IPS DF 6.9 (cell line): ENCODE results near the gene UBE2H.

Experiments
- DNase-seq: peaks from one replicate; pipeline ENCODE4 v3.0.0-alpha.2; 2013; ENCODE audit warnings: low read depth, low spot score
- H3K27ac ChIP-seq: one replicate; pipeline ENCODE4 v1.5.1; 2013; ENCODE audit warnings: low read length, control low read depth
- H3K27me3 ChIP-seq: 2 replicates; pipeline ENCODE4 v1.6.1; 2013; ENCODE audit warnings: mild to moderate bottlenecking, low read length; ENCODE audit not compliant: control insufficient read depth, insufficient read depth
- H3K36me3 ChIP-seq: 2 replicates; pipeline ENCODE4 v1.6.1; 2013; ENCODE audit warnings: low read length; ENCODE audit not compliant: control insufficient read depth, insufficient read depth
- H3K4me1 ChIP-seq: 2 replicates; pipeline ENCODE4 v1.6.1; 2013; ENCODE audit warnings: low read length; ENCODE audit not compliant: control insufficient read depth, insufficient read depth
- H3K4me3 ChIP-seq: 2 replicates; pipeline ENCODE4 v1.5.1; 2013; ENCODE audit warnings: mild to moderate bottlenecking, low read length
- H3K9me3 ChIP-seq: 2 replicates; pipeline ENCODE4 v1.6.1; 2013; ENCODE audit warnings: low read length, inconsistent platforms; ENCODE audit not compliant: control insufficient read depth, insufficient read depth
- WGBS: extraction: QIAGEN DNeasy Blood & Tissue Kit; methylation state at CpG from one replicate; pipeline ENCODE4 v1.1.7; 2013; ENCODE audit warnings: mixed read lengths, missing lambda C conversion rate; ENCODE audit not compliant: insufficient read length, insufficient coverage; 5-methylcytosine and 5-hydroxymethylcytosine counted together

Gene UBE2H

DNA sequence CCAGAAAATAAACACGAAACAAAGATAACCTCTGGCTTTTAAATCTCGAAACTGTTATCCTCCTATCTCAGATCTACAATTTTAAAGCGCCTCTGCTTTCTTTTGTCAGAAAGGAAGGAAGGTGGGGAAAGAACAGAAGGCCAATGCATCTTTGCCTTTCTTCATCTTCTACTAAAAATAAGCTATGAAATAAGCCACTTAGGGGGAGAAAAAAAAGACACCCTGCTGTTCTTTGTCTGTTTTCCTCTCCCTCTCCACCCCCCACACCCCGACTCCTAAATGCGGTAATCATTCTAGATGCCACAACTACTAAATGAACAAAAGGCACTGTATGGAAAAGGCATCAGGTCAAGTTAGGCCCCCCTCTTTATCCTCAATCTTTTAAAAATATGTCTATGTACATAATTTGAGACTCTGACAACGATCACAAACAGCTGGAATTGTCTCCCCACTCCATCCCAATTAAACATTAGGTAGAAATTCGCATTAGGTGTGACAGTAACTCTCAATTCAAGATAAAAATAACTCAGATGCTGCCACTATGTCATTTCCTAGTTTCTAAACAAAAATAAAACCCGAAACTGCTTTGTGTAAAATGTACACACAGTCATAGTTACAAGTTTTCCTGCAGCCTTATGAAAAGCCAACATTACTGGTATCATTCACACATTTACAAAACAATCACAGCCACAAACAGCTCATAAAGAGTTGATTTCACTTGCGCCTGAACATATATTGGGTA lies 2.4 kb downstream of the UBE2H start:
- H3K36me3 ChIP-seq, result peaks cover 3% of the 10 kb centered on the region
- DNase-seq, result no peak

DNA sequence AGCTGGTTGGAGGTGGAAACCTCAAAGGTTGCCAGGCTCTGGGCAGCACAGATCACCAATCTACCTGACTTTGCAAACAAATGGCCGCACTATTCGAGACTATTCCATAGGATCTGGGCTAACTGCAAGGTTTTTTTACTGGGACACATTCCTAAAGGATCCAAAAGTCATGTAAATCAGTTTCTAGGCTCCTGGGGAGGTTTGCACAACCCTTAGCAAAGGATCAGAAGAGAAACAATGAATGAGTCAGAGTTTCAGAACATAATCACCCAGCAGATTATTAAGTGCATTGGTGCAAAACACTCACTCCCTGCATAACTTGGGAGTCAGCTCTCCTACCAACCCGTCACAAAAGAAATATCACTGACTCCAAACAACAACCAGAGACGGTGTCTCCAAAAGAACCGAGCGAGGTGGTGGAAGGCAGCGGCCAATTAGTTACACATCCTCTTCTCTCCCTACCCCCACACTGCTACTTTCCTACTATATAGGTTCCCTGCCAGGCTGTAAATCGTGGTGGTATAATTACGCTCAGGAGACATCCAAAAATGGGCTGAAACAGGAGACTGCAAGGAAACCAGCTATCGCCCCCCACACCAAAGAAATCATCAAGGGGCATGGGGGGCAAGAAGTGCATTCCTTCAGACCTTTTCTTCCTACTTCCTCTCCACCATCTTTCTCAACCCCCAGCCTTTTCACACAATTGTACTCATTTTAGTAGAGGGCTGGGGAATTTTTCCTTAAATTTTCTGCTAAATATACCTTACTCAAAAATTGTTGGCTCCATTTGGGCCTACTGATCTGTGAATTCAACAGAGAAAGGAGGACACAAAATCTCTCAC lies 3.2 kb downstream of the UBE2H start:
- H3K4me3 ChIP-seq, result peak overlapping the region; percentile 5; the same call in 1 of the 2 replicates
- H3K36me3 ChIP-seq, result peaks cover 3% of the 10 kb centered on the region
- H3K4me1 ChIP-seq, result peaks cover 3% of the 10 kb centered on the region; the same call in 1 of the 2 replicates
- peak overlapping the region; percentile 73 for H3K27ac ChIP-seq
- H3K9me3 ChIP-seq, result no peaks in the 10 kb centered on the region
- peak; percentile 31 for DNase-seq
- WGBS, result no CpG with 5 or more reads among the region's 10 CpGs
- H3K27me3 ChIP-seq, result no peaks in the 10 kb centered on the region

More for the DNA sequence above, 2.4 kb downstream of the UBE2H start:
- H3K9me3 ChIP-seq, result no peaks in the 10 kb centered on the region
- H3K4me3 ChIP-seq, result peak overlapping the region; percentile 5; the same call in 1 of the 2 replicates
- peak overlapping the region; percentile 73 for H3K27ac ChIP-seq
- H3K4me1 ChIP-seq, result peaks cover 3% of the 10 kb centered on the region; the same call in 1 of the 2 replicates
- no CpG with 5 or more reads among the region's 9 CpGs for WGBS
- no peaks in the 10 kb centered on the region for H3K27me3 ChIP-seq

DNA sequence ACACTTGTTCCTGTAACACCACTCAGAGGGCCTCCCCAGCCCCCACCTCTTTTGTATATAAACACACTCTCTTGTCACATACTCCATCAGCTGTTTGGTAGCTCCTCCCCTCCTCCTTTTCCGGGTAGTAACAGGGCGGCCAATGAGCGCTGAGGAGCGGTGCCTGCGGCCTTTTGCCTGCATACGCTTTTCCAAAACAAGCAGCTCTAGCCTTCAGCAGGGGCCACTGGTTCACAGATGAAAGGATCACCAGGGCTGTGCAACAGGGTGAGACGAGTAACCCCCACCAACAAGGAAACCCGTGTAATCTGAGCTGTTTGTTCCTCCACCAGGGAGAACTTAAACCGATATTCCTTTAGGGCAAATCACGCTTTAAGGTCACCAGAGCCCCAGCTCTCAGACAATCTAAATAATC lies 3.9 kb downstream of the UBE2H start:
- no CpG with 5 or more reads among the region's 10 CpGs for WGBS
- DNase-seq, result peak; percentile 72
- H3K27me3 ChIP-seq, result no peaks in the 10 kb centered on the region
- H3K4me1 ChIP-seq, result peaks cover 3% of the 10 kb centered on the region; the same call in 1 of the 2 replicates
- H3K27ac ChIP-seq, result peak overlapping the region; percentile 73
- H3K9me3 ChIP-seq, result no peaks in the 10 kb centered on the region
- no peak overlapping the region; the same call in 1 of the 2 replicates for H3K4me3 ChIP-seq
- peaks cover 3% of the 10 kb centered on the region for H3K36me3 ChIP-seq

DNA sequence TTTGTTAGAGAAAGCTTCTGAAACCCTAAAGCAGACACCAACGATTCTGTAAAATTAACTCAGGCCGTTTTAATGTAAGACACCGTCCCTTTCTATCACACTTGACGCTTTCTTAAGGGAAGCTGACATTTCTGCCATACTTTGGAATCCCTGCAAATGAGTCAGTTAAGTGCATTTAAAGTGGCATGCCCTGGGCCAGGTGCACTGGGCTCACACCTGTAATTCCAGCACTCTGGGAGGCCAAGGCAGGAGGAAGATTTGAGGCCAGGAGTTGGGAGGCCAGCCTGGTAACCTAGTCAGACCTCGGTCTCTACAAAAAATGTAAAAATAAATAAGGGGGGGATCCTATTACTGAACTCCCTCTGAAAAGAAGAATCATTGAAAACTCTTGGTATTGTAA lies 4.4 kb downstream of the UBE2H start:
- no peak overlapping the region for H3K27ac ChIP-seq
- no CpG with 5 or more reads among the region's 5 CpGs for WGBS
- H3K4me3 ChIP-seq, result no peak overlapping the region
- peaks cover 3% of the 10 kb centered on the region for H3K36me3 ChIP-seq
- H3K9me3 ChIP-seq, result no peaks in the 10 kb centered on the region
- DNase-seq, result no peak
- peaks cover 3% of the 10 kb centered on the region; the same call in 1 of the 2 replicates for H3K4me1 ChIP-seq
- no peaks in the 10 kb centered on the region for H3K27me3 ChIP-seq

DNA sequence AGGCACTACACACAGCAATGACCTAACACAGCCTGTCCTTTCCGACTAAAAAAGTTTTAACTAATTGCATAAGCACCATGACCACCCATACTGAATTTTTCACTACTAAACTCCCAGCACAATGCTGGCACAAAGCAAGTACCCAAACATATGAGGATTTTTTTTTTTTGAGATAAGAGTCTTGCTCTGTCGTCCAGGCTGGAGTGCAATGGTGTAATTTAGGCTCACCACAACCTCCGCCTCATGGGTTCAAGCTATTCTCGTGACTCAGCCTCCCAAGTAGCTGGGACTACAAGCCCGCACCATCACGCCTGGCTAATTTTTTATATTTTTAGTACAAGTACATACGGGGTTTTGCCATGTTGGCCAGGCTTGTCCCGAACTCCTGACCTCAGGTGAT lies 5.1 kb downstream of the UBE2H start:
- no peak for DNase-seq
- no peaks in the 10 kb centered on the region for H3K9me3 ChIP-seq
- no peaks in the 10 kb centered on the region for H3K27me3 ChIP-seq
- no peak overlapping the region for H3K4me3 ChIP-seq
- peaks cover 3% of the 10 kb centered on the region for H3K36me3 ChIP-seq
- peaks cover 1% of the 10 kb centered on the region; the same call in 1 of the 2 replicates for H3K4me1 ChIP-seq
- no peak overlapping the region for H3K27ac ChIP-seq
- no CpG with 5 or more reads among the region's 8 CpGs for WGBS

DNA sequence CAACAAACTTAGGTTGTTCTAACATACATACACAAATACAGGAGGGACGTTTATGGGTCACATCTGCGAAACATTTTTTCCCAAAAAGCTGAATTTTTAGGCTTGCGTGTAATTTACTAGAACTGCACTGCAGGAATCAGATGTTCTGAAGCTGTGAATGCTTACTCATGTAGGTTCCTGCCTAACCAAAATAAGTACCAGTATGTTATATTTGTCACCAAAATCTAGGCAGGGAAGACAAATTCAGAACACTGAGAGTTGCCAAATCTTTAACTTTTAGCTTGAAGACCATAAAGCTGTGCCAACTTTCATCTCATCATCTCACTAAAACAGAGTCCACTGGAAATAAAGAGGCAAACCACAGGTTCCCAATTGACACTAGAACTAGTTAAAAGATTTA lies 5.7 kb downstream of the UBE2H start:
- H3K27ac ChIP-seq, result no peak overlapping the region
- no peak overlapping the region for H3K4me3 ChIP-seq
- no peaks in the 10 kb centered on the region for H3K9me3 ChIP-seq
- DNase-seq, result no peak
- peaks cover 3% of the 10 kb centered on the region for H3K36me3 ChIP-seq
- WGBS, result no CpG with 5 or more reads among the region's 3 CpGs
- peaks cover 1% of the 10 kb centered on the region; the same call in 1 of the 2 replicates for H3K4me1 ChIP-seq
- H3K27me3 ChIP-seq, result no peaks in the 10 kb centered on the region

DNA sequence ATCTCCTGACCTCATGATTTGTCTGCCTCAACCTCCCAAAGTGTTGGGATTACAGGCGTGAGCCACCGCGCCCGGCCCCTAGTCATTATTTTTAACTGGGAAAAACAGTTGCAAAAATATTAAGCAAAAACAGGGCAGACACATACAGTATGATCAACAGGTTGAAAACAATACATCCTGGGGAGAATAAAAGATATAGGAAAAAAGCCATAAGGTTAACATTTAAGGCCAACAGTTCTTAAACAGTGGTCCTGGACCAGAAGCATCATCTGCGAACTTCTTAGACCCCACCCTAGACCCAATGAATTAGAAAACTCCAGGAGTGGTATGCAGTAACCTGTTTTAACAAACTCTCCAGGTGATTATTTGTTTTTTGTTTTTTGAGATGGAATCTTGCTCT lies 6.5 kb downstream of the UBE2H start:
- no peaks in the 10 kb centered on the region for H3K27me3 ChIP-seq
- H3K36me3 ChIP-seq, result peaks cover 3% of the 10 kb centered on the region
- no peak overlapping the region for H3K4me3 ChIP-seq
- no peak overlapping the region for H3K27ac ChIP-seq
- no peaks in the 10 kb centered on the region for H3K9me3 ChIP-seq
- H3K4me1 ChIP-seq, result peaks cover 1% of the 10 kb centered on the region; the same call in 1 of the 2 replicates
- DNase-seq, result no peak
- WGBS, result no CpG with 5 or more reads among the region's 5 CpGs

DNA sequence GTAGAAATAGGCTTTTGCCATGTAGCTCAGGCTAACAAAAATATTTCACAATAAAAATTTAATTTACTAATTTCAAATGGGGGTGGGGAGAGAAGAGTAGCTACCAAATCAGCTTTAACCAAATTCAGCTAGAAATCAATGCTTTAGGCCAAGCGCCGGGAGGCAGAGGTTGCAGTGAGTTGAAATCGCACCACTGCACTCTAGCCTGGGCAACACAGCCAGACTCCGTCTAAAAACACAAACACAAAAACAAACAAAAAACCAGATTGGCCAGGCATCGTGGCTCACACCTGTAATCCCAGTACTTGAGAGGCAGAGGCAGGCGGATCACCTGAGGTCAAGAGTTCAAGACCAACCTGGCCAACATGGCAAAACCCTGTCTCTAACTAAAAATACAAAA lies 9.4 kb downstream of the UBE2H start:
- Histone ChIP-seq H3K4me3 (no peak overlapping the region), H3K4me1 (peaks cover under 1% of the 10 kb centered on the region; the same call in 1 of the 2 replicates), H3K27ac (no peak overlapping the region), H3K36me3 (peaks cover 2% of the 10 kb centered on the region), H3K9me3 (no peaks in the 10 kb centered on the region), H3K27me3 (no peaks in the 10 kb centered on the region)
- WGBS, result no CpG with 5 or more reads among the region's 6 CpGs
- DNase-seq, result no peak

DNA sequence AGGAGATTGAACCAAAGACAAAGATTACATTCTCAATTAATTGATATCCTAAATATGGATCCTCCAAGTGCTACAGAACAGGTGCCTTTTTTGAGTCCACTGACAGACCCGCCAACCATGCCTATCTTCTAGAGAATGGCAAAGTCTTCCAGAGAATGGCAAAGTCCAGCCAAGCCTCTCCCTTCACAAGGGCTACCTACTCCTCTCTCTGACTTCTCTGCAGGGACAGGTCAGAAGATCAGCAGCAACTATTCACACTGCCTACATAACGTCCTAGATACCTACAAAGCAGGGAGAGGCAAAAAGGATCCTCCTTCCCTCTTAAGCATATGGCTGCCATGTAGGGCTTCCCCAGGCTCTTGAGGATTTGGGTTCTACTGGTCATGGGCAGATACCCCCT lies 12.4 kb downstream of the UBE2H start:
- H3K36me3 ChIP-seq, result no peaks in the 10 kb centered on the region
- H3K27me3 ChIP-seq, result no peaks in the 10 kb centered on the region
- no peak for DNase-seq
- no peaks in the 10 kb centered on the region for H3K9me3 ChIP-seq
- WGBS, result no CpG with 5 or more reads among the region's 2 CpGs
- H3K4me3 ChIP-seq, result no peak overlapping the region
- H3K4me1 ChIP-seq, result no peaks in the 10 kb centered on the region; the same call in 1 of the 2 replicates
- no peak overlapping the region for H3K27ac ChIP-seq

DNA sequence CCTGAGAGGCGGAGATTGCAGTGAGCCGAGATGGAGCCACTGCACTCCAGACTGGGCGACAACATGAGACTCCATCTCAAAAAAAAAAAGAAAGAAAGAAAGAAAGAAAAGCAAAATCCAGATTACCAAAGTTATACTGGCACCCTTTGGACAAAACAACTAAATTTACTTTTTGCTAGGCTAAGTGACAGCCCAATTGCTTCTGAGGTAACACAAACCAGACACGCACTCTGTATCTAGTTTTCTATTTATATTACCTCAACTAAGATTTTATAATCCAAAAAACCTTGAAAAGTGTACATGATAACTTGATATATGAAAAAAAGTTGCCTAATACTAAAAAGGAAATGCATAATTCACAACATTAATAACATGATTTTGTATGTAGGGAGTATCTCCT lies 12.9 kb downstream of the UBE2H start:
- Histone ChIP-seq H3K27ac (no peak overlapping the region), H3K4me1 (no peaks in the 10 kb centered on the region; the same call in 1 of the 2 replicates), H3K4me3 (no peak overlapping the region), H3K9me3 (no peaks in the 10 kb centered on the region), H3K36me3 (no peaks in the 10 kb centered on the region), H3K27me3 (no peaks in the 10 kb centered on the region)
- DNase-seq, result no peak
- WGBS, result no CpG with 5 or more reads among the region's 4 CpGs
